ENCODE data around the gene RDH16. TPM values are rescaled to one million over a fixed set of nuclear protein-coding genes. Genes with fewer than 3 reads are reported as not detected.

RDH16 gene
- 0.09 TPM in 1 of 2 replicates, not detected in the other for total RNA-seq (ENCODE audit: low replicate concordance)

DNA sequence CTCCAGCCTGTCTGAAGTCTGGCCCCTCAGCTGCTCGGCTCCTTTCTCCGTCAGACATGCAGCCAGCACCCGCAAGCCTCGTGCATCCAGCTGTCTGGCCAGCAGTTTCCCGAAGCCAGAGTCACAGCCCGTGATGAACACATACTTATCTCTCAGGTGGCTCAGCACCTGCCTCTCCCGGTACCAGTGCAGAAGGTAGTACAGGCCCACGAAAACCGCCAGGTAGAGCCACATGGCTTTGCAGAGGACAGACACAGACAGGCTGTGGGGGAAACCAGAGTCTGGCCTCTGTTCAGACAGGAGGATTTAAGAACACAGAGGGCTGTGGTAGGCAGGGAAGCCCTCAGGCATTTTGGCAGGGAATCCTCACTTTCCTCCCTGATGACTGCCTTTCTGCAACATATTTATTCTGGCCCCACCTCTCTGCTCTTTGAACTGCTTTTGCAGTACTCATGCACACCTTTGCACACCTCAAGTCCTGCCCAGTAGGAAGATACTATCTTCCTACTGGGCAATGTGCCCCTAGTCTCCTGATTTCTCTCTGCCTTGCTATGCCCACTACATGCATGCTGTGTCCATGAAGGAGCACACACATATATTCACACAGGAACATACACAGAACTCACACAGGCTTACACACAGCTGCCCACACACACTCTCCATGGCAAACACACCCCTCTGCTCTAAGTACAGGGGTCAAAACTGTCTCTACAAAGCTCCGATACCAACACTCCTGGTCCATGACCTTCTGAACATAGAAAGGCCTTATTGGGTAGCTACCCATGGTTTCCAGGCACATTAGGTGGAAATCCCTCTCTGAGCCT lies at the start of gene RDH16:
Gene RDH16, minus strand, starts transcription at position 380 of the 824 bp plus-strand sequence. Its CDS starts 146 bp downstream, at position 234.
- TF ChIP-seq, protein P1, sequence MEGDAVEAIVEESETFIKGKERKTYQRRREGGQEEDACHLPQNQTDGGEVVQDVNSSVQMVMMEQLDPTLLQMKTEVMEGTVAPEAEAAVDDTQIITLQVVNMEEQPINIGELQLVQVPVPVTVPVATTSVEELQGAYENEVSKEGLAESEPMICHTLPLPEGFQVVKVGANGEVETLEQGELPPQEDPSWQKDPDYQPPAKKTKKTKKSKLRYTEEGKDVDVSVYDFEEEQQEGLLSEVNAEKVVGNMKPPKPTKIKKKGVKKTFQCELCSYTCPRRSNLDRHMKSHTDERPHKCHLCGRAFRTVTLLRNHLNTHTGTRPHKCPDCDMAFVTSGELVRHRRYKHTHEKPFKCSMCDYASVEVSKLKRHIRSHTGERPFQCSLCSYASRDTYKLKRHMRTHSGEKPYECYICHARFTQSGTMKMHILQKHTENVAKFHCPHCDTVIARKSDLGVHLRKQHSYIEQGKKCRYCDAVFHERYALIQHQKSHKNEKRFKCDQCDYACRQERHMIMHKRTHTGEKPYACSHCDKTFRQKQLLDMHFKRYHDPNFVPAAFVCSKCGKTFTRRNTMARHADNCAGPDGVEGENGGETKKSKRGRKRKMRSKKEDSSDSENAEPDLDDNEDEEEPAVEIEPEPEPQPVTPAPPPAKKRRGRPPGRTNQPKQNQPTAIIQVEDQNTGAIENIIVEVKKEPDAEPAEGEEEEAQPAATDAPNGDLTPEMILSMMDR (IDR thresholded peaks at IDR 0.05; ENCODE audit: insufficient read depth, low read length): no peak
- no peak within 1 kb of the TSS for H3K4me3 ChIP-seq (ENCODE audit: low read depth, low read length)
- no peak for DNase-seq (ENCODE audit: low read depth)

- TF ChIP-seq, protein P1 (IDR thresholded peaks at IDR 0.05; ENCODE audit: insufficient read depth, low read length): no peak
- H3K4me3 ChIP-seq (ENCODE audit: low read depth, low read length): peak overlapping the region; percentile 49
- no peak for DNase-seq (ENCODE audit: low read depth)
Observed at GRCh38 chr12:57006809-57007475, 49.5 kb upstream of the RDH16 start.

DNA sequence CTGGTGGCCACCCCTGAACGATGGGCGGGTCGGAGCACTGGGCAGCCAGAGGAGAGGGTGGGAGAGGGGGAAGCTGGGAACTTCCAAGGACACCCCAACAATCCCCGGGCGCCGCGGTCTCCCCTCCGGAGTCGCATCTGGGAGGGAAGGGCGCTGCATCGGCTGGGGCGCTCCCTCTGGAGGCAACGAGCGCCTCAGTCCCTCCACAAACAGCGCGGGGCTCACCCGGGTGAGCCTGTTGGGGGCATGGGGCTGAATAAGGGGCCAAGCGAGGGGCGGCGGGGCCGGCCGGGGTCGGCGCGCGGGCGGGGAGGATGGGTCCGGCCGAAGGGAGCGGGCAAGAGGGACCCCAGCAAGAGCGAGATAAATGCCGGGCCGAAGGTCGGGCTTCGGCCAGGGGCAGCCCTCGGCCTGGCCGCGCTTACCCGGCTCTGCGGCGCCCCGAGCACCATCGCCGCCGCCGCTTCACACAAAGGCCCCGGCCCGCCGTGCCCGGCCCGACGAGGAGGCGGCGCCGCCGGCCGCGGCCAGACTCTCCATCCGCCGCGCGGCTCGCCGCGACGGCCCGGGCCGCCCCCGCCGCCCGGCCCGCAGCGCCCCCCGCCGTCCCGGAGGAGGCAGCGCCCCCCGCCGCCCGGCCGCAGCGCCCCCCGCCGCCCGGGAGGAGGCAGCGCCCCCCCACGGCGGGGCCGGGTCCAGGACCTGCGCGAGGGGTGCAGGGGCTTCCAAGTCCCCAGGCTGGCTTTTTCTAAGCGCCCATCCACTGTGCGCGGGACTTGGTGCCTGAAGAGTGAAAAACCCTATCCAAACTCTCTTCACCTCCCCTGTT lies 48.8 kb upstream of the RDH16 start, which contains the start of gene ZBTB39:
Gene ZBTB39, minus strand, starts transcription at position 567 of the 829 bp plus-strand sequence. CDS start 1,629 bp downstream, outside the sequence.
- TF ChIP-seq, protein P1 (IDR thresholded peaks at IDR 0.05; ENCODE audit: insufficient read depth, low read length): peak; percentile 31
- peak; percentile 24 for DNase-seq (ENCODE audit: low read depth)
- peak within 1 kb of the TSS; percentile 82 for H3K4me3 ChIP-seq (ENCODE audit: low read depth, low read length)

DNA sequence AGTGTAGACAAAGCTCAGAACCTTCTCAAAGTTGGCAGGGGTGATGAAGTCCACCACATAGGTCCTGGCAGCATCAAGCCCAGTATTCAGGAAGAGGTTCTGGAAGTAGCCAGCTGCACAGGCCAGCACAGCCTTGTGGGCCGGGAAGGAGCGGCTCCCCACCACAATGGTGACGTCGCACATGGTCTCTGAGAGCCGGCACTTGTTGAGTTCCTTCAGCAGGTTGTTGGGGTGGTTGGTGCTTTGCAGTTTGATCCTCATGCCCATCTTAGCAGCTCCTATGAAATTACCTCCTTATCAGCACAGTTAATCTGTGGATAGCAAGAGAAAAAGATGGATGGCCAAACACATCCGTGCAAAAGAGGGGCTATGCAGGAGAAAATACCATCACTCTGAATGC lies 47.2 kb upstream of the RDH16 start:
- DNase-seq (ENCODE audit: low read depth): no peak
- TF ChIP-seq, protein P1 (IDR thresholded peaks at IDR 0.05; ENCODE audit: insufficient read depth, low read length): no peak
- peak overlapping the region; percentile 10 for H3K4me3 ChIP-seq (ENCODE audit: low read depth, low read length)

GRCh38 chr12:57003395-57003794 lies 46.0 kb upstream of the RDH16 start:
- TF ChIP-seq, protein P1 (IDR thresholded peaks at IDR 0.05; ENCODE audit: insufficient read depth, low read length): no peak
- DNase-seq (ENCODE audit: low read depth): no peak
- no peak overlapping the region for H3K4me3 ChIP-seq (ENCODE audit: low read depth, low read length)

GRCh38 chr12:57001448-57001906 lies 44.1 kb upstream of the RDH16 start:
- TF ChIP-seq, protein P1 (IDR thresholded peaks at IDR 0.05; ENCODE audit: insufficient read depth, low read length): peak; percentile 73
- no peak overlapping the region for H3K4me3 ChIP-seq (ENCODE audit: low read depth, low read length)
- peak; percentile 61 for DNase-seq (ENCODE audit: low read depth)

All from fibroblast of the aortic adventitia (primary cell).